Smooth muscle cell (in vitro differentiated cells): ENCODE results near the gene LRP1B. TPM values are rescaled to one million over a fixed set of nuclear protein-coding genes. Genes with fewer than 3 reads are reported as not detected.

Source experiments
- DNase-seq: peaks from one replicate; lab custom pipeline; 2025; ENCODE audit not compliant: unreplicated experiment; lab: John Stamatoyannopoulos, UW
- H2AFZ ChIP-seq: fragments of 200-600 bp; sonication (generic); 2 replicates; pipeline ENCODE4 v1.6.0; 2016; ENCODE audit warnings: antibody characterized with exemption, low read depth, mild to moderate bottlenecking
- H3F3A ChIP-seq: fragments of 200-600 bp; sonication (generic); 2 replicates; pipeline ENCODE4 v1.6.0; 2017; ENCODE audit warnings: antibody characterized with exemption, low read depth
- H3K27ac ChIP-seq: fragments of 200-600 bp; sonication (generic); 2 replicates; pipeline ENCODE4 v1.5.1; 2016; ENCODE audit warnings: low read depth, mild to moderate bottlenecking
- H3K27me3 ChIP-seq: fragments of 200-600 bp; sonication (generic); 2 replicates; pipeline ENCODE4 v1.6.1; 2016; ENCODE audit warnings: low read depth, mild to moderate bottlenecking
- H3K36me3 ChIP-seq: fragments of 200-600 bp; sonication (generic); 2 replicates; pipeline ENCODE4 v1.5.1; 2016; ENCODE audit warnings: low read depth
- H3K4me1 ChIP-seq: fragments of 200-600 bp; sonication (generic); 2 replicates; pipeline ENCODE4 v1.5.1; 2016; ENCODE audit warnings: low read depth
- H3K4me2 ChIP-seq: fragments of 200-600 bp; sonication (generic); 2 replicates; pipeline ENCODE4 v1.6.0; 2016; ENCODE audit warnings: mild to moderate bottlenecking
- H3K4me3 ChIP-seq: fragments of 200-600 bp; sonication (generic); 2 replicates; pipeline ENCODE4 v1.5.1; 2016; ENCODE audit warnings: mild to moderate bottlenecking
- H3K79me2 ChIP-seq: fragments of 200-600 bp; sonication (generic); 2 replicates; pipeline ENCODE4 v1.6.0; 2016; ENCODE audit warnings: low read depth, mild to moderate bottlenecking
- H3K9ac ChIP-seq: fragments of 200-600 bp; sonication (generic); 2 replicates; pipeline ENCODE4 v1.6.0; 2016; ENCODE audit warnings: low read depth
- H3K9me3 ChIP-seq: fragments of 200-600 bp; sonication (generic); replicated peaks from 2 replicates; pipeline ENCODE4 v1.5.1; 2016; ENCODE audit warnings: low read depth
- H4K20me1 ChIP-seq: fragments of 200-600 bp; sonication (generic); 2 replicates; pipeline ENCODE4 v1.6.0; 2016; ENCODE audit warnings: low read depth
- WGBS: methylation state at CpG from one replicate; pipeline ENCODE4 v1.1.7; 2016; ENCODE audit warnings: low lambda C conversion rate; 5-methylcytosine and 5-hydroxymethylcytosine counted together
- polyA plus RNA-seq: library from polyadenylated mRNA; unstranded; fragments of >200 nt; fragmentation: Nextera tagmentation; extraction: Ambion mirVana; gene quantifications from 2 replicates; pipeline ENCODE4 v1.2.1, GENCODE V29; 2016
- total RNA-seq: library from RNA; depleted of rRNA; stranded (reverse); fragments of >200 nt; gene quantifications from 2 replicates; pipeline ENCODE4 v1.2.3, GENCODE V29; 2014
- TF ChIP-seq, protein P1 (sequence below): fragments of 200-600 bp; sonication (generic); IDR thresholded peaks from 2 replicates; pipeline ENCODE4 v1.5.1; 2017; ENCODE audit warnings: borderline replicate concordance, mild to moderate bottlenecking, antibody characterized with exemption; ENCODE audit not compliant: insufficient read depth, poor library complexity, severe bottlenecking

LRP1B gene
- total and polyA plus RNA-seq, 2 experiments from 2014 or later, result 0.08 to 2.9 TPM

DNA sequence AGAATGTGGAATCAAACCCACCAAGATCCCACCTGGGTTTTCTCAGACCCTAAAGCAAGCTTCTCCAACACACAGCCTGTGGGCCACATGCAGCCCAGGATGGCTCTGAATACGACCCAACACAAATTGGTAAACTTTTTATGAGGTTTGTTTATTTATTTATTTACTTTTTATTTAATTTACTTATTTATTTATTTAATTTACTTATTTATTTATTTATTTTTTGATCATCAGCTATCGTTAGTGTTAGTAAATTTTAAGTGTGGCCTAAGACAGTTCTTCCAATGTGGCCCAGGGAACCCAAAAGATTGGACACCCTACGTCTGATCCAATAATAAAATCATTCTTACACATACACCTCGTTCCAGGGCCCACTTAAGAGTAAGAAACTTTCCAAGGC, 1451.1 kb downstream of the LRP1B start:
- no peaks in the 10 kb centered on the region for H3K4me1 ChIP-seq
- H3K9me3 ChIP-seq, result no peaks in the 10 kb centered on the region
- H2AFZ ChIP-seq, result no peak overlapping the region
- DNase-seq, result no peak
- TF ChIP-seq, protein P1, sequence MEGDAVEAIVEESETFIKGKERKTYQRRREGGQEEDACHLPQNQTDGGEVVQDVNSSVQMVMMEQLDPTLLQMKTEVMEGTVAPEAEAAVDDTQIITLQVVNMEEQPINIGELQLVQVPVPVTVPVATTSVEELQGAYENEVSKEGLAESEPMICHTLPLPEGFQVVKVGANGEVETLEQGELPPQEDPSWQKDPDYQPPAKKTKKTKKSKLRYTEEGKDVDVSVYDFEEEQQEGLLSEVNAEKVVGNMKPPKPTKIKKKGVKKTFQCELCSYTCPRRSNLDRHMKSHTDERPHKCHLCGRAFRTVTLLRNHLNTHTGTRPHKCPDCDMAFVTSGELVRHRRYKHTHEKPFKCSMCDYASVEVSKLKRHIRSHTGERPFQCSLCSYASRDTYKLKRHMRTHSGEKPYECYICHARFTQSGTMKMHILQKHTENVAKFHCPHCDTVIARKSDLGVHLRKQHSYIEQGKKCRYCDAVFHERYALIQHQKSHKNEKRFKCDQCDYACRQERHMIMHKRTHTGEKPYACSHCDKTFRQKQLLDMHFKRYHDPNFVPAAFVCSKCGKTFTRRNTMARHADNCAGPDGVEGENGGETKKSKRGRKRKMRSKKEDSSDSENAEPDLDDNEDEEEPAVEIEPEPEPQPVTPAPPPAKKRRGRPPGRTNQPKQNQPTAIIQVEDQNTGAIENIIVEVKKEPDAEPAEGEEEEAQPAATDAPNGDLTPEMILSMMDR, result no peak
- H3K79me2 ChIP-seq, result no peaks in the 10 kb centered on the region
- H3K4me3 ChIP-seq, result no peak overlapping the region
- no peak overlapping the region for H3K27ac ChIP-seq
- 91% methylated on average over 4 of the region's 4 CpGs for WGBS
- H3K4me2 ChIP-seq, result no peak overlapping the region
- H3K9ac ChIP-seq, result no peak overlapping the region
- no peaks in the 10 kb centered on the region for H3K36me3 ChIP-seq
- no peaks in the 10 kb centered on the region for H3F3A ChIP-seq
- no peaks in the 10 kb centered on the region for H3K27me3 ChIP-seq
- H4K20me1 ChIP-seq, result no peaks in the 10 kb centered on the region

- no peaks in the 10 kb centered on the region for H3K9me3 ChIP-seq
- H2AFZ ChIP-seq, result no peak overlapping the region
- no peaks in the 10 kb centered on the region for H3K4me1 ChIP-seq
- no peaks in the 10 kb centered on the region for H3F3A ChIP-seq
- no peaks in the 10 kb centered on the region for H3K36me3 ChIP-seq
- no peak overlapping the region for H3K4me3 ChIP-seq
- no peak overlapping the region for H3K9ac ChIP-seq
- WGBS, result 91% methylated on average over 3 of the region's 3 CpGs
- no peaks in the 10 kb centered on the region for H4K20me1 ChIP-seq
- H3K79me2 ChIP-seq, result no peaks in the 10 kb centered on the region
- no peak for DNase-seq
- no peak overlapping the region for H3K4me2 ChIP-seq
- TF ChIP-seq, protein P1, result no peak
- H3K27me3 ChIP-seq, result no peaks in the 10 kb centered on the region
- H3K27ac ChIP-seq, result no peak overlapping the region
Observed at GRCh38 chr2:140669911-140670310, 1460.9 kb downstream of the LRP1B start.

- no peak overlapping the region for H3K4me2 ChIP-seq
- H3K27ac ChIP-seq, result no peak overlapping the region
- H3K4me3 ChIP-seq, result no peak overlapping the region
- H2AFZ ChIP-seq, result no peak overlapping the region
- no peaks in the 10 kb centered on the region for H3K9me3 ChIP-seq
- H3K79me2 ChIP-seq, result no peaks in the 10 kb centered on the region
- no peaks in the 10 kb centered on the region for H3K36me3 ChIP-seq
- H3K27me3 ChIP-seq, result no peaks in the 10 kb centered on the region
- 97% methylated on average over 2 of the region's 2 CpGs for WGBS
- no peaks in the 10 kb centered on the region for H3F3A ChIP-seq
- no peaks in the 10 kb centered on the region for H4K20me1 ChIP-seq
- H3K9ac ChIP-seq, result no peak overlapping the region
- no peak for DNase-seq
- TF ChIP-seq, protein P1, result no peak
- H3K4me1 ChIP-seq, result no peaks in the 10 kb centered on the region
Observed at GRCh38 chr2:140667203-140667602, 1463.6 kb downstream of the LRP1B start.

DNA sequence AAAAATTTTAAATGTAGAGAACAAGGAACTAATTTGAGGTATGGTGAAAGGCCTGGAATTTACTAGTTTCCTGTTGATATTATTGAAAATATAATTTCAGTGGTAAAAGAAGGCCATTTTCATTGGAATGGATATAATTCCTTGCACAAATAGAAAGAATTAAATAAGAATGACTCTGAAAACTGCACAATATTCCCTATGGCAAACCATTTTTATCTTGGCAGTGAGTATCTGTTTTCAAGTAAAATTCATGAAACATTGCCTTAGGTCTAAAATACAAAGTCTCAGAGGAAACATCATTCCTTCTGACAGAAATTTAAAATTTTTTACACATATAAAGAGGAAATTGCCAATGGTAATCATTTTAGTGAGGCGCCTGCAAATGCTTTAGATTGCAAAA, 1468.3 kb downstream of the LRP1B start:
- H3K9me3 ChIP-seq, result no peaks in the 10 kb centered on the region
- H3K9ac ChIP-seq, result no peak overlapping the region
- H4K20me1 ChIP-seq, result no peaks in the 10 kb centered on the region
- TF ChIP-seq, protein P1, result no peak
- no peaks in the 10 kb centered on the region for H3K4me1 ChIP-seq
- H3K27ac ChIP-seq, result no peak overlapping the region
- 98% methylated on average over 1 of the region's 1 CpG for WGBS
- DNase-seq, result no peak
- no peaks in the 10 kb centered on the region for H3K79me2 ChIP-seq
- H3K4me2 ChIP-seq, result no peak overlapping the region
- no peaks in the 10 kb centered on the region for H3K36me3 ChIP-seq
- no peak overlapping the region for H2AFZ ChIP-seq
- H3K4me3 ChIP-seq, result no peak overlapping the region
- H3K27me3 ChIP-seq, result no peaks in the 10 kb centered on the region
- H3F3A ChIP-seq, result no peaks in the 10 kb centered on the region
